ENCODE data around the gene DDX43. TPM values are rescaled to one million over a fixed set of nuclear protein-coding genes. Genes with fewer than 3 reads are reported as not detected.

The DDX43 gene
- total and polyA plus RNA-seq, 2 donors (not counting 1 experiment from before 2014, with no cell fraction given), result 1.8 to 2.1 TPM

- Histone ChIP-seq H3K27ac (ENCODE audit: low read length in 2 of 2) (no peak overlapping the region), H3K4me2 (replicated peaks; ENCODE audit: low read depth, low read length, poor library complexity, severe bottlenecking) (no peak overlapping the region), H3K36me3 (replicated peaks in 1 of 2; ENCODE audit: control extremely low read depth in 1 of 2, control insufficient read depth in 1 of 2, extremely low read depth in 1 of 2, insufficient read depth in 2 of 2, low read length in 1 of 2) (no peaks in the 10 kb centered on the region), H3K27me3 (replicated peaks in 1 of 4; ENCODE audit: control extremely low read depth in 1 of 4, control insufficient read depth in 3 of 4, insufficient read depth in 4 of 4, low read length in 3 of 4) (no peaks in the 10 kb centered on the region), H3K79me2 (ENCODE audit: control insufficient read depth, insufficient read depth, low read length) (no peaks in the 10 kb centered on the region), H3K9me3 (ENCODE audit: control extremely low read depth in 1 of 3, control insufficient read depth in 2 of 3, insufficient read depth in 1 of 3, low read length in 2 of 3) (peaks cover 0 to 11% (median 0%) of the 10 kb centered on the region in 3 donors), H3K9ac (ENCODE audit: low read length) (no peak overlapping the region), H3K4me3 (ENCODE audit: control extremely low read depth in 1 of 5, extremely low read depth in 1 of 5, insufficient read depth in 1 of 5, low read depth in 2 of 5, low read length in 4 of 5) (no peak overlapping the region), H3K4me1 (ENCODE audit: control insufficient read depth in 2 of 2, insufficient read depth in 2 of 2, low read length in 2 of 2) (peaks cover 3 to 15% of the 10 kb centered on the region in 2 donors), H4K20me1 (ENCODE audit: control insufficient read depth, insufficient read depth, low read length, poor library complexity, severe bottlenecking) (no peaks in the 10 kb centered on the region), H2AFZ (ENCODE audit: insufficient read depth, low read depth, low read length, poor library complexity, severe bottlenecking) (no peak overlapping the region)
- intact Hi-C loops (cut with micrococcal nuclease), result no loop called here
- POLR2A ChIA-PET, result no interaction called here
- DNase-seq, result no peak
- CTCF ChIA-PET, result no interaction called here
- no peak overlapping the region for H3K27ac Mint-ChIP-seq
- H3K9me3 Mint-ChIP-seq (ENCODE audit: insufficient read depth), result no peaks in the 10 kb centered on the region
- H3K4me1 Mint-ChIP-seq, result peaks cover 7% of the 10 kb centered on the region
- TF ChIP-seq EZH2 (IDR thresholded peaks at IDR 0.05; ENCODE audit: borderline replicate concordance, insufficient read depth, low read depth, low read length, poor library complexity, severe bottlenecking) (no peak), CTCF (IDR thresholded peaks at IDR 0.05) (no peak)
- H3K4me3 Mint-ChIP-seq, result no peak overlapping the region
- ATAC-seq (ENCODE audit: low read depth), result no peak
- no peaks in the 10 kb centered on the region for H3K27me3 Mint-ChIP-seq
- 100% methylated on average over 2 of the region's 3 CpGs for WGBS (ENCODE audit: insufficient coverage)
Measured at GRCh38 chr6:73393278-73393677, 1.4 kb upstream of the DDX43 start.

DNA sequence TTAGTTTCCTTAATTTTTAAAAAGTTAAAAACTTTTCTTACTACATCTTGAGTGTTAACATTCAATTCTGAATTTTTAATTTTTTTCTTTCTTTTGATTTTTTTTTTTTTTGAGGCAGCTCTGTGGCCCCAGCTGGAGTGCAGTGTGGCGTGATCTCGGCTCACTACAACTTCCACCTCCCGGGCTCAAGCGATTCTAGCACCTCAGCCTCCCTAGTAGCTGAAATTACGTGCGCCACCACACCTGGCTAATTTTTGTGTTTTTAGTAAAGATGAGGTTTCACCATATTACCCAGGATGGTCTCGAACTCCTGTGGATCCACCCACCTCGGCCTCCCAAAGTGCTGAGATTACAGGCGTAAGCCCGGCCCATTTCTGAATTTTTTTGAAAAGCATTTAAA, 1.2 kb downstream of the DDX43 start:
- no peak overlapping the region for H3K4me2 ChIP-seq (replicated peaks; ENCODE audit: low read depth, low read length, poor library complexity, severe bottlenecking)
- no peaks in the 10 kb centered on the region for H3K79me2 ChIP-seq (ENCODE audit: control insufficient read depth, insufficient read depth, low read length)
- Mint-ChIP-seq H3K4me1 (no peaks in the 10 kb centered on the region), H3K27me3 (no peaks in the 10 kb centered on the region), H3K9me3 (ENCODE audit: insufficient read depth) (no peaks in the 10 kb centered on the region), H3K4me3 (no peak overlapping the region), H3K27ac (no peak overlapping the region)
- no peaks in the 10 kb centered on the region for H4K20me1 ChIP-seq (ENCODE audit: control insufficient read depth, insufficient read depth, low read length, poor library complexity, severe bottlenecking)
- no peaks in the 10 kb centered on the region for H3K4me1 ChIP-seq (ENCODE audit: control insufficient read depth in 2 of 2, insufficient read depth in 2 of 2, low read length in 2 of 2)
- peaks cover 0 to 11% (median 0%) of the 10 kb centered on the region in 3 donors for H3K9me3 ChIP-seq (ENCODE audit: control extremely low read depth in 1 of 3, control insufficient read depth in 2 of 3, insufficient read depth in 1 of 3, low read length in 2 of 3)
- TF ChIP-seq CTCF (IDR thresholded peaks at IDR 0.05) (no peak), EZH2 (IDR thresholded peaks at IDR 0.05; ENCODE audit: borderline replicate concordance, insufficient read depth, low read depth, low read length, poor library complexity, severe bottlenecking) (no peak)
- no peak for ATAC-seq (ENCODE audit: low read depth)
- no peaks in the 10 kb centered on the region for H3K36me3 ChIP-seq (replicated peaks in 1 of 2; ENCODE audit: control extremely low read depth in 1 of 2, control insufficient read depth in 1 of 2, extremely low read depth in 1 of 2, insufficient read depth in 2 of 2, low read length in 1 of 2)
- H3K27ac ChIP-seq (ENCODE audit: low read length in 2 of 2), result no peak overlapping the region
- no peak overlapping the region for H3K9ac ChIP-seq (ENCODE audit: low read length)
- H2AFZ ChIP-seq (ENCODE audit: insufficient read depth, low read depth, low read length, poor library complexity, severe bottlenecking), result no peak overlapping the region
- DNase-seq, result no peak
- H3K4me3 ChIP-seq (ENCODE audit: control extremely low read depth in 1 of 5, extremely low read depth in 1 of 5, insufficient read depth in 1 of 5, low read depth in 2 of 5, low read length in 4 of 5), result no peak overlapping the region
- intact Hi-C loops (cut with micrococcal nuclease), result no loop called here
- POLR2A ChIA-PET, result no interaction called here
- H3K27me3 ChIP-seq (replicated peaks in 1 of 4; ENCODE audit: control extremely low read depth in 1 of 4, control insufficient read depth in 3 of 4, insufficient read depth in 4 of 4, low read length in 3 of 4), result no peaks in the 10 kb centered on the region
- WGBS (ENCODE audit: insufficient coverage), result no CpG with 5 or more reads among the region's 10 CpGs
- CTCF ChIA-PET, result no interaction called here

Measured in B cell (primary cell).